ENCODE measurements around the gene TNFRSF19.

GRCh38 chr13:23671897-23672296, 101.7 kb downstream of the TNFRSF19 start:
- TF ChIP-seq CTCF (IDR thresholded peaks at IDR 0.05) (no peak), POLR2A (IDR thresholded peaks at IDR 0.05) (no peak)

Measured in uterus (tissue), 2 donors.